ENCODE results near the gene ANKRD55.

The ANKRD55 gene

GRCh38 chr5:56072863-56073766 is 160.0 kb downstream of the ANKRD55 start:
- no peak for DNase-seq

- no peak for DNase-seq
These were observed 161.7 kb downstream of the ANKRD55 start for GRCh38 chr5:56071470-56071869.

- DNase-seq = no peak
These were observed 162.2 kb downstream of the ANKRD55 start for GRCh38 chr5:56070851-56071465.

GRCh38 chr5:56069652-56070226 is 163.4 kb downstream of the ANKRD55 start:
- no peak for DNase-seq

- DNase-seq = no peak
These were observed 166.1 kb downstream of the ANKRD55 start for GRCh38 chr5:56066931-56067450.

- DNase-seq = no peak
These were observed 168.1 kb downstream of the ANKRD55 start for GRCh38 chr5:56064984-56065383.

GRCh38 chr5:56060276-56061110 is 172.6 kb downstream of the ANKRD55 start:
- DNase-seq = no peak

- no peak for DNase-seq
These were observed 173.3 kb downstream of the ANKRD55 start for GRCh38 chr5:56059854-56060253.

GRCh38 chr5:56056875-56057274 is 176.3 kb downstream of the ANKRD55 start:
- no peak for DNase-seq

- DNase-seq = no peak
These were observed 177.3 kb downstream of the ANKRD55 start for GRCh38 chr5:56055859-56056258.

- DNase-seq = no peak
These were observed 177.8 kb downstream of the ANKRD55 start for GRCh38 chr5:56055287-56055686.

- no peak for DNase-seq
These were observed 178.5 kb downstream of the ANKRD55 start for GRCh38 chr5:56054666-56055065.

- no peak for DNase-seq
These were observed 179.8 kb downstream of the ANKRD55 start for GRCh38 chr5:56053363-56053762.

GRCh38 chr5:56052735-56053134 is 180.4 kb downstream of the ANKRD55 start:
- no peak for DNase-seq

GRCh38 chr5:56050551-56051255 is 182.4 kb downstream of the ANKRD55 start:
- DNase-seq = no peak

Measured in NCI-H2081 treated with DMSO at 0.1 percent for 48 hours (cell line).